Measurements from ENCODE around the gene NLRP6.

GRCh38 chr11:256952-257737 is 21.1 kb upstream of the NLRP6 start:
- TF ChIP-seq POLR2AphosphoS5 (IDR thresholded peaks at IDR 0.05) (no peak), CTCF (IDR thresholded peaks at IDR 0.05) (no peak), POLR2A (IDR thresholded peaks at IDR 0.05) (no peak)
